Left kidney (tissue), 2 donors: ENCODE results near the gene DELE1. TPM values are rescaled to one million over a fixed set of nuclear protein-coding genes. Genes with fewer than 3 reads are reported as not detected.
"Not testable (repeated sequence)": the region's sequence is repeated elsewhere in the genome, so short reads cannot be mapped to it uniquely, and the experiment has no call there.

Experiments used
- DNase-seq: peaks from one replicate; pipeline ENCODE4 v3.0.0-alpha.2; 2013
- polyA plus RNA-seq: library from polyadenylated mRNA; unstranded; fragments of 120-200 nt; gene quantifications from one replicate; pipeline ENCODE4 v1.2.1, GENCODE V29; 2013; ENCODE audit not compliant: insufficient read length

Gene DELE1
- polyA plus RNA-seq, 1 donor, result 133 TPM

DNA sequence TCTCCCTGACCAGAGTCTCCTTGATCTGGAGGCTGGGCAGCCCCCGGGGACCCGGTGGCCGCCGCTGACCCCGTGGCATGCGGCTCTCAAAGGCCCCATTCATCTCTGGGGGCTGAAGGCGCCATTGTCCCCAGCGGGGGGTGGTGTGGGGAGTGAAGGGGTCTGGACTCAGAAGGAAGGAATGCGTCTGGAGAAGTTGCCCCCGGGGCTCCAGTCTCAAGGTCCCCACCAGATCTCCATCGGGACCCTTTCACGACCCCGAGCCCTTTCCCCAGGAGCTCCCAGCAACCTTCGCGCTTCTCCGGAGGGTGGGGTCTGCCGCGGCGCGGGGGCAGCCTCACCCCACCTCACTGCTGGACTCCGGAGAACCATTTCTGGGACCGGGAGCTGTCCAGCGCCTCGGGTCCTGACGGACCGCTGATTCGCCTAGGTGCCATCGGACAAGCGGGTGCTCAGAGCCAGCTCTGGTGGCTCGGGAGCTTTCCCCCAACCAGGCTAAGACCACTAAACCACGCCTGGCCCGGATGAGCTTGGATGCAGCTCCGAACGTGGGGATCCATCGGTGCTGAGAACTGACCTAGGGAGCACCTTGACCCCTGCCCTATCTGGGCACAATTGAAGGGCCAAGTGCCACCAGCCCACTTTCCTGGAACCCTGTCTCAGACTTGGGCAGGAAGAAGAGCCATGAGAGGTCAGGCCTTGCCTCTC, 40.3 kb upstream of the DELE1 start:
- DNase-seq, result peak; percentile 63

DNA sequence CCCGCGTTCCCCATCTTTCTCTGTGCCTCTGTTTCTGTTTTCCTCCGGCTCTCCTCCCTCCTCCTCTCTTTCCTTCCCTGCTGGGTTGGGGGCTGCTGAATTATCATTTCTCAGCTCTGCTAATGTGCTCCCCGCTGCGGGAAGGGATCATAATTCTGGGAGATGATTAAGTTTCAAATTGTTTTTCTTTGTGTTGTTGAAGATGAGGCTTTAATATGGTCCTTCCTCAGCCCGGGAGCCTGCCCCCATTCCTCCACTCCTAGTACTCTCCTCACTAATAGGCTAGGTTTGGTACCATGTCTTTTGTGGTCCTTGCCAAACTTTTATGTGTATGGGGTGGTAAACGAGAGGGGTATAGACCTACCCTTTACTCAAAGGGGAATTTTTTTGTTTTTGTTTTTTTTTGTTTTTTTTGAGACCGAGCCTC, 39.8 kb upstream of the DELE1 start:
- no peak for DNase-seq

DNA sequence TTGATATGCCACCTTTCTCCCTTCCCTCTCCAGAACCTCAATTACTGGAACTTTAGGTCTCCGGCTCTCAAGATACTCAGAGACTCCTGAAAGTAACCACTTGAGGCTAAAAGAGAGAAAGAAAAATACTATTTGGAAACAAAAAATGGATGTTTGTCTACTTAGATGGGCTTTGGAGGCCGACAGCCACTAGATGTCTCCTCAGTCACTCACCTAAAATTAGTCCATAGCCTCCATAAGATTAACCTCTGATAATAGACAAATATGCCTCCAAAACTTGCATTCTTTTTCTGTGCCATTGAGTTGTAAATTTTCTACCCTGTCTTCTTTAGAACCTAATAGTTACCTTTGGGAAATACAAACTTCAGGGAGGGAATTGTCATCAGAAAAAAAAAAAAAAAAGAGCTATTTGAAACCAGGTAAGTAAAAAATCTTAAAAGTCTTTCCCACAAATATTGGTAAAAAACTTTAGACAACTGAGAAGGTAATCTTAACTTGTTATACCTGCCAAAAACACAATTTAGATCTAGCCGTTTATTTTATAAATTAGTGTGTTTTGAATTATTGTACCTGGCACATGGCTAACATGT, 34.3 kb upstream of the DELE1 start:
- no peak for DNase-seq

DNA sequence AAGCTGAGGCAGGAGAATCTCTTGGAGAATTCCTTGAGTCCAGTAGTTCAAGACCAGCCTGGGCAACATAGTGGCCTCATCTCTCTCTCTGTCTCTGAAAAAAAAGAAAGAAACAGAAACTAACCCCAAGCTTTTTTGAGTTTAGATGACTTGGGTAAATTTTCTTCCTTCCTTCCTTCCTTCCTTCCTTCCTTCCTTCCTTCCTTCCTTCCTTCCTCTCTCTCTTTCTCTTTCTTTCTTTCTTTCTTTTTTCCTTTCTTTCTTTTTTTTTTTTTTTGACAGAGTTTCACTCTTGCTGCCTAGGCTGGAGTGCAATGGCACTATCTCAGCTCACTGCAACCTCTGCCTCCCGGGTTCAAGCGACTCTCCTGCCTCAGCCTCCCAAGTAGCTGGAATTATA, 33.2 kb upstream of the DELE1 start:
- not testable (repeated sequence) for DNase-seq

DNA sequence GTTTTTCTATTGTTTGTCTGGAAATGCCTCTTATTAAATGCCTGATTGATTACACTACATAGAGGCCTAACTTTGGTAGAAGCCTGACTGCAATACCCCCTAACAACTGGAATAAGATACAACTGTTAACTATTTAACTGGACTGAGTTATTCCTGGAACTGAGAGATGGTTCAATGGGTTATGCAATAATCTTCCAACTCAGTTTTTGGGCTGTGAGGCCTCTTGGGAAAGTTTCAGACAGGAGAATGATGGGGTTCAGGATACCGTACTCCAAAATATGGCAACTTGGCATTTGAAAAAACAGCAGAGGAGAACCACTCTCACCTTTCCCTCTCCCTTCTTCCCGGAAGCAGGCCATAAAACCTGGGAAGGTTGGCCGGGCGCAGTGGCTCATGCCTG, 26.2 kb upstream of the DELE1 start:
- DNase-seq, result no peak

DNA sequence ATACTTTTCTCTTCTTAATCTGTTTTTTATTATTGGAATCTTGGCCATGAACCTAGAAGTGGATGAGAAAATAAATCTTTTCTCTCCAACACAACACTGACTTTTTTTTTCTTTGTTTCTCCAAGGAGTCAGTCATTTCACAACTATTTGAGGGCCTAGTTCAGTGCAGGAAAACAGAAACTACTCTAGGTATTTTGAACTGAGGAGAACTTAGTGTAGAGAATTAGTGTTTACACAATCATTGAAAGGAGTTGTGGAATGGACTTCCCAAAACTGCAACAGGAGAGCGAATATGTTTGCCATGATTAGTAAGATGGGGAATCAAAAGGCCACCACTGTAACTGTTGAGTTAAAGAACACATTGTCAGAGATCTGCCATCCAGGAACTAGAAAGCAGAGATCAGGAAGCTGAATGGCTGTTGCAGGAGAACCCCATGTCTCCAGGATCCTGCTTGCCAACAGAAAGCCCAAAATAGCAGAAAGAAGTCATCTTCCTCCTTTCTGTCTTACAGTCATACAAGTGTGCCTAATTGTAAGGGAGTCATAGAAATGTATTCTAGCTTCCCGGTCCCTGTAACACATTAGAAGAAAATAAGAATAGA, 25.1 kb upstream of the DELE1 start:
- DNase-seq, result no peak

DNA sequence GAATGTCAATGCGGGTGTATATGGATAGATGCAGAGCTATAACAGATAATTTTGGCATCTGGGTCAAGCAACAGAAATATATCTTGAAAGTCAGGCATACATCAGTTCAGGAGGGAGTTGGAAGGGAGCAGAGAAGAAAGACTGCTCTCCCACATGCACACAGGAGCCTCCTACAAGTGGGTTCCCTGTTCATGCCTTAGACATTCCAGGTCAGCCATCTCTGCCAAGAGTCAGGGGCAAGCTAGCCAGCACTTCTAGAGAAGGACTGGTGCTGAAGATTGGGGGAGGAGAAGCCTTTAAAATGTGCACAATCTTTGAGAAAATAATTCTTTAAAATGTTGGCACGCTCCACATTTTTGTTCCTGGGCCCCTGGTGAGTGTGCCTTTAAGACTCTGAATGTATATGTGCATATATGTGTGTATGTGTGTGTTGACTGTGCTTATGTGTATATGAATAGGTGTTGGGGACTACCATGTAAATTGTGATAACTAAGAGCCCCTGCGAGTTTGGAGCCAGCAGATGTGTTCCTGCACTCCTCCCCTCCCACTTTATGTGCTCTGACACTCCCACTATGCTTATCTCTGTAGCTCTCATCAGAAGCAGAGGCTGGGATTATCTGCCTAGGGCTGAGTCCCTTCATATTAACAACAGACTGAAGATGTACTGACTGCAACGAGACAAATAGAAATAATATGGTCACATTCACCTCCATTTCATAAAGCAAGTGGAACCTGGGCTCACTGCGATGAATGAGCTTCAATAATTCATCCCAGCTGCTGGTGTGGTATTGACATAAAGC, 21.5 kb upstream of the DELE1 start:
- DNase-seq, result no peak

DNA sequence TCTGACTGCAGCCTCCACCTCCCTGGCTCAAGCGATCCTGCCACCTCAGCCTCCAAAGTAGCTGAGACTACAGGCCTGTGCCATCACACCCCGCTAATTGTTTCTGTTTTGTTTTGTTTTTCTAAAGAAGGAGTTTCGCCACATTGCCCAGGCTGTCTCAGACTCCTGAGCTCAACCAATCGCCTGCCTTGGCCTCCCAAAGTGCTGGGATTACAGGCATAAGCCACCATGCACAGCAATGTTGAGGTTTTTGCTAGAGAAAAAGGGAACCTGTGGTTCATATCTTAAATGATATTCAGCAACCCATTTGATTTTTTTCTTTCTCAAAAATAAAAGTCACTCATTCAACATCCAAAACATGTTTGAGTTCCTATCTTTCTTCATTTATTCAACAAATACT, 20.4 kb upstream of the DELE1 start:
- DNase-seq, result no peak

DNA sequence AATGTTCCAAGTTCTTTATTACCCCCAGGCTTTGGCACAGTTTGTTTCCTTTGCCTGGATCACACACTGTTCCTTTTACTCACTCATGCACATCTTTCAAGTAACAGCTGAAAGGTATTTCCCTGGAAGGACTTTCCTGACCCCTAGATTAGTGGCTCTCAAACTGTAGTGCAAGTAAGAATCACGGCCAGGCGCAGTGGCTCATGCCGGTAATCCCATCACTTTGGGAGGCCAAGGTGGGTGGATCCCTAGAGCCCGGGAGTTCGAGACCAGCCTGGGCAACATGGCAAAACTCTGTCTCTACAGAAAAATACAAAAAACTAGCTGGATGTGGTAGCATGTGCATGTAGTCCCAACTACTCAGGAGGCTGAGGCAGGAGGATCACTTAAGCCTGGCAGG, 19.1 kb upstream of the DELE1 start:
- DNase-seq, result no peak

DNA sequence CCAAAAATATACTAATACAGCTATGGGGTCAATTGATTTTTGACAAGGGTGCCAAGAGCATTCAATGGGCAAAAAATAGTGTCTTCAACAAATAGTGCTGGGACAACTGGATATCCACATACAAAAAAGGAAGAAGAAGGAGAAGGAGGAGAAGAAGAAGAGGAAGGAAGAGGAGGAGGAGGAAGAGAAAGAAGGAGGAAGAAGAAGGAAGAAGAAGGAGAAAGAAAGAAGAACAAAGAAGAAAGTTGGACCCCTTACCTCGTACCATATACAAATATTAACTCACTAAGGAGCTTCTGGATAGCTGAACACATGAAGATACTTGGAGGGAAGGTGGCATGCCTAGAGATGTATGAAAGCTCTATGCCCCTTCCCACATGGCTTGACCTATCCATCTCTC, 17.2 kb upstream of the DELE1 start:
- no peak for DNase-seq

DNA sequence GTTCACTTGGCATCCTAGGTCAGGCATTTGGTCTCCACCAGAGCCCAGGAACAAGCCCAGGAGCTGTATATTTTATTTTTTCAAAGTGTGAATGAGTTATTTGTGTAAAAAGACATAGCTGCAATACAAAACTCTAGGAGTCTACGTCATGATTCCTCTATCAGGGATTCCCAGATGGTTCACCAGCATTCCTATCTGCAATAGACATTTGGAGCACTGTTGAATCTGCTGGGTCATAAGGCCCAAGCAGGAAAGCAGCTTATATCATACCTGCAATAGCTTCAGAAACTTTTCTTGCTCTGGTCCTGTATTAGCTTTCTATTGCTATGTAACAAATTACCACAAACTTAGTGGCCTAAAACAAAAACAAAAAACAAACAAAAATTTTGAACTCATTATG, 16.7 kb upstream of the DELE1 start:
- DNase-seq, result no peak

DNA sequence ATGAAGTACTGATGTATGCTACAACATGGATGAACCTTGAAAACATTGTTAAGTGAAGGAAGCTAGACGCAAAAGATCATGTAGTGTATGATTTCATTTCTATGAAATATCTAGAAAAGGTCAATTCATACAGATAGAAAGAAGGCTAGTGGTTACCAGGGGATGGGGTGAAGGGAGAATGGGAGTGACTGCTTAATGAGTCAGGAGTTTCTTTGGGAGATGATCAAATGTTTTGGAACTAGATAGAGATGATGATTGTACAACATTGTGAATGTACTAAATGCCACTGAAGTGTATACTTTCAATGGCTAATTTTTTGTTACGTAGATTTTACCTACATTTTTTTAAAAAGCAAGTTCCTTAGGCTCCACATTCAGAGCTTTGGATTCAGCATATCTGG, 14.9 kb upstream of the DELE1 start:
- DNase-seq, result no peak

DNA sequence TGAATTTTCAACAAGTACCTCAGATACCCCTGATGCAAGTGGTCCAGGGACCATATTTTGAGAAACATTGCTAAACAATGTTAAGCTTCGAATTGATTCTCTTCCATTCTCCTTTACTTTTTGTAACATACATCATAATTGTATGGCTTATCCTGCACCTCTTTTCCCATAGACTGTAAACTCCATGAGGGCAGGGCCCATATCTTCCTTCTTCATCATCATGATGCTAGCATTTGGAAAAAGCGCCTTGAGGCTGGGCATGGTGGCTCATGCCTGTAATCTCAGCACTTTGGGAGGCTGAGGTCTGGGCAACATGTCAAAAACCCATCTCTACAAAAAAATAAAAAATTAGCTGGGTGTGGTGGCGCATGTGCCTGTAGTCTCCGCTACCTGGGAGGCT, 14.5 kb upstream of the DELE1 start:
- DNase-seq, result no peak

DNA sequence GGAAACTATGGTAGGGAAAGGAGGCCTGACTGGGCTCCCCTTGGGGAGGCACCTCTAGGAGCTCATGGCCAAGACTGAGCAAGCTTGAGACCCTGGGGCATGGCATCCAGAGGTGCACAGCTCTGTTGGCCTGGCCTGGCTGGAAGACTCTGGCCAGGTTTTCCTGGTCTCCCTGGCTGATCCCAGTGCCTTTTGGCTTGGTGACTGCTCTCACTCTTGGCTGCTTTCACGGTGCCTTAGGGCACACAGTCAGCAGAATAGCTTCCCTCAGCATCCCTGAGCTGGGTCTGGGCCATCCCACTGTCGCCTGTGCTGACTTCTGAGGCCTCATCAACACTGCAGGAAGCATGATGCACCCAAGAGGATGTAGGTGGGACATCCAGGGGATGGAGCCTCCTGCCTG, 13.4 kb upstream of the DELE1 start:
- DNase-seq, result no peak

DNA sequence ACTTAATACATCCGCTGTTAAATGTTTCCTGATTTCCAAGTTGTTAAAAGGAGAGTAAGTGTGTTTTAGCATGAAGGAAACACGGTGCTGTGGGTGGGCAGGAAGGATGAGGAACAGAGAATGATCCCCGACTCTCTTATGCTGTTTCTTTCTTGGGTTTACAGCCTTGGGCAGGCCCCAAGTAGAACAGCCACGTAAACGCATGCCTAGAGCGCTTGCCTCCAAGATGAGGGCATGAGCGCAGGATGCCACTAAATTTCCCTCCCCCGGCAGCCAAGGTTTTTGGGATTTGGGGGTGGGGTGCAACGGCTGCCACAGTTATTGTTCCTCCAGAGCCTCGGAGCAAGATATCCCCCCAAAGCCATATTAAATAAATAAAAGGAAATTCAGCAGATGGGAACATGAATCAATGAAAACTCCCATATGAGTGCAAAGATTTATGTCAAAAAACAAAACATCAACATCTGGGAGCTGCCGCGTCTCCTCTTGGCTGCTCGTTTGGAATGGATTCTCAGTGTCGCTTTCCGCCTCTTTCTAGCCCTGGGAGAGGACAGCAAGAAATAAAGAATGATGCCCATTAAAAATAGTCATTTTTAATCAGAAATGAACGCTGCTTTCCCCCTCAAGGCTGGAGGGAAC, 10.0 kb upstream of the DELE1 start:
- peak; percentile 14 for DNase-seq

DNA sequence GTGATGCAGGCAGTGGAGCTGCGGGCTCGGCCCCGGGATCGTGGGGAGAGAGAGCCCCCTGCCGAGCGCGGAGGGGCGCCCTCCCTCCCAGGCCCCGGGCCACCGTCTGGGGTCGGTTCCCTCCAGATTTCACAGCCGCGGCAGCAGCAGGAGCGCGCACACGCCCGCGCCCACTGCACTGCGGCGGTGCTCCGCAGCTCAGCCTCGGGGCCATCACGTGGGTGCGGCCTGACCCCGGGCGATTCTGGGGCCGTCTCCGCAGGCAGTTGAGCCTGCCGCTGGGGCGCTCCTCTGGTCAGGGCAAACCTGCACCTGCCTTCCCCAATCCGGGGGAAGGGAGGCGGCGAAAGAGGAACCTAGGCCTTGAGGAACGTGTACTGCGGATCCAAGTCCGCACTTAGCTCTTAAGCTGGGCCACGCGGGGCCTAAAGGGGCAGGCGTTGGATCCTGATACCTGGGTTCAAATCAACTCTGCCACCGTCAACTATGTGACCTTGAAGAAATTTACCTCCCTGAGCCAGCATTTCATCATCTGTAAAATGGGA, 9.4 kb upstream of the DELE1 start:
- DNase-seq, result peak; percentile 36

DNA sequence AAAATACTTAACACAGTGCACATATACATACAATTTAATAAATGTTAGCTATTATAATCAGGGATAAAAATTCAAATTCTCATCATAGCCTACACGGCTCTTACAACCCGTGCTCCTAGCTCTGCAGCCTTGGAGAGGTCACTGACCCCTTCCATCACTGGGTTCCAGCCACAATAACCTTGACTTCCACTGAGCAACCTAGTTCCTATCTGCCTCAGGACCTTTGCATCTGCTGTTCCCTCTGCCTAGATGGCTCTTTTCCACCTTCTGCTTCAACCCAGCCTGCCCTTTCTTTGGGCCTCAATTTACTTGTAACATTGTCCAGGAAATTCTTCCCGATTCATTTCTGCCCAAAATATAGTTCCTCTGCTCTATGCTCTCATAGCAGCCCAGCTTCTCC, 8.9 kb upstream of the DELE1 start:
- DNase-seq, result no peak

DNA sequence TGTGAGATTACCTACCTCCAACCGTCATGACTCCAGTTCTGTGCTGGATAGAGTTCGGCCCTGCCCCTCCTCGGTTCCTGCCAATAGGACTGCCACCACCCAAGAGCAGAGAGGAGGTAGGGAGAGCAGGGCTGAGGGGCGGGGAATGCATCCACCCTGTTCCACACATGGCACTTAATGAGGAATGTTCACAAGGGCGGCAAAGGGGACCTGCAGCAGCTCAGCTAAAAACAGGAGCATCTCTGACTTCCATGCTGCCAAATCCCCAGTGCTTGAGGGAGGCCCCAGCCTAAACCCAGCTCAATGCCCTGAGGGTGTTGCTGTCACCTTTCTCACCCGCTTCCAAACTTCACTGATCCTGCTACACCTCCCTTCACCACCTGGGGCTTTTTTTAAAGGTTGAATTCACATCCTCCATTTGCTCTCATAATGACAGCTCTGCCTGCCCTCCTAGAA, 7.8 kb upstream of the DELE1 start:
- DNase-seq, result no peak

DNA sequence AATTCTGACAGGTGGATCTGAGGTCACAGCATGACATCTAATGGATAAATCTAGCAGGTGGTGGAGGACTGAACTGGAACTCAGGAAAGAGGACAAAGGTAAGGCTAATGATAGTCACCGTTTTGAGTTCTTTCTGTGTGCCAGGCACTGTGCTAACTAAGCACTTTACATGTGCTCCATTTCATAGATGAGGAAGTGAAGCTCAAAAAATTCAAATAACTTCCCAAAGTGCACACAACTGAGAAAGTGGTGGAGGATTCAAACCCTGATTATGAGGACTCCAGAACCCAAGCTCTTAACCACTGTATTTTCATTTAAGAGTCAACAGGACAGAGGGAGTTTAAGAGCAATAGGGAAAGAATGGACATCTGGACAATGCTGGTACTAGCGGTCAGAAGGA, 7.1 kb upstream of the DELE1 start:
- no peak for DNase-seq

DNA sequence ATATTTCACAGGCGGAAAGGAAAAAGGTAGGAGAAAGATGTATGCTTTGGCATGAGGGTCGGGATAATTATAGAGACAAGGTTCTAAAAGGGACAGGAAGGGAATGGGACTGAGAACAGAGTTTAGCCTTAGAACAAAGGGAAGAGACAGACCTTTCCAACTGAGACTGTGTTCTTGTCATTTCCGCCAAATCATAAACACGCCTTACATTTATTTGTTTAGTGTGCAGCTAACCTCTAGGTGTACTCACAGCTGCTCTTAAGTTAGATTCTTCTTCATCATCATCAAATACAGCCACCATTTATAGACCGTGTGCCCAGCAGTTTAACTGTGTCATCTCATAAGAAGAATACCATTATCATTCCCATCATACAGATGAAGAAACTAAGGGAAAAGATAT, 5.9 kb upstream of the DELE1 start:
- DNase-seq, result no peak

DNA sequence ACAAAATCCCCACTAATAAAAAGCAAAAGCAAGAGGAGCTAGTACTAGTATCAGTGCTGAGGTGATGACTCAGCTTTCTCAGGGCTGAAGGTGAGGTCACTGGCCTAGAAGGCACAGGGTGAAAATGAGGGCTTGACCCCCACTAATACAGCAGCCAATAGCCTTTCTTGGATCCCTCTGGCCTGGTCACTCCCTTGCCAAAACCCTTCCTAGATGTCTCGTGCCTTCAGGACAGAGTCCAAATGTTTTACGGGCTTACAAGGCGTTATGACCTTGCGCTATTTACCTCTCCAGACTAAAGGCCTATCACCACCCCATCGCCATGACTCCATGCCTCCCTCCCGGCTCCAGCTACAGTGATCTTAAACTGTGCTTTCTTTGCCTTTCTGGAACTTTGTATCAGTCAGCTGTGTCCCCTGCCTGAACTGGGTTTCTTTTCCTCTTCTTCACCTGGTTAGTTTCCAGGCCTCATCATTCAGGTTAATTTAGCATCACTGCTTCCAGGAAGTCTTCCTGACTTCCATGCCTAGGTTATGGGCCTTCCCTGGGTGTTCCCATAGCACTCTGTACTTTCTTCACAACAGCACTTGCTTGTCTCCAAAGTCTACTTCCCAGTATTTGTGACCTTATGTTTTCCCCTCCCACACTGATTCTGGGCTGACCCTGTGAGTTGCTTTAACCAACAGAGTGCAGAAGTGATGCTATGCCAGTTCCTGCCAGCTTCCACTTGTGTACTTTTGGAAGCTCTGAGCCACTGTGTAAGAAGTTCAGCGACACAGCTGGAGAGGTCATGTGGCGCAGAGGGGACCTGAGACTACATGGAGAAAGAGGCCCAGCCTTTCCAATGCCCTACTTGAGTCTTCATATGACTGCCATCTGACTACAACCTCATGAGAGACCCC, 4.2 kb upstream of the DELE1 start:
- DNase-seq, result no peak
